ENCODE measurements around the gene CCN5.
"Not testable (repeated sequence)": the region's sequence is repeated elsewhere in the genome, so short reads cannot be mapped to it uniquely, and the experiment has no call there.

The CCN5 gene

GRCh38 chr20:44714701-44715498, at the start of gene CCN5:
Gene CCN5 (plus strand): TSS chr20:44715369. CDS start chr20:44715391, 22 bp downstream.
- DNase-seq (ENCODE audit: low spot score) = no peak

GRCh38 chr20:44666066-44666465, 49.1 kb upstream of the CCN5 start:
- no peak for DNase-seq (ENCODE audit: low spot score)

GRCh38 chr20:44670851-44671250, 44.3 kb upstream of the CCN5 start:
- not testable (repeated sequence) for DNase-seq (ENCODE audit: low spot score)

GRCh38 chr20:44671541-44671940, 43.6 kb upstream of the CCN5 start:
- not testable (repeated sequence) for DNase-seq (ENCODE audit: low spot score)

- not testable (repeated sequence) for DNase-seq (ENCODE audit: low spot score)
These were observed 42.8 kb upstream of the CCN5 start for GRCh38 chr20:44672318-44672902.

GRCh38 chr20:44678242-44678641, 36.9 kb upstream of the CCN5 start:
- DNase-seq (ENCODE audit: low spot score) = no peak

- no peak for DNase-seq (ENCODE audit: low spot score)
These were observed 36.1 kb upstream of the CCN5 start for GRCh38 chr20:44678990-44679611.

GRCh38 chr20:44681796-44682566, 33.2 kb upstream of the CCN5 start:
- DNase-seq (ENCODE audit: low spot score) = no peak

- DNase-seq (ENCODE audit: low spot score) = peak; percentile 55
These were observed 31.7 kb upstream of the CCN5 start for GRCh38 chr20:44683263-44684046.

GRCh38 chr20:44684047-44684967, 30.9 kb upstream of the CCN5 start:
- DNase-seq (ENCODE audit: low spot score) = no peak

- no peak for DNase-seq (ENCODE audit: low spot score)
These were observed 28.2 kb upstream of the CCN5 start for GRCh38 chr20:44686934-44687333.

GRCh38 chr20:44688053-44688625, 27.0 kb upstream of the CCN5 start:
- DNase-seq (ENCODE audit: low spot score) = no peak

GRCh38 chr20:44689809-44690208, 25.4 kb upstream of the CCN5 start:
- no peak for DNase-seq (ENCODE audit: low spot score)

GRCh38 chr20:44690781-44691423, 24.3 kb upstream of the CCN5 start:
- DNase-seq (ENCODE audit: low spot score) = no peak

- DNase-seq (ENCODE audit: low spot score) = no peak
These were observed 23.4 kb upstream of the CCN5 start for GRCh38 chr20:44691424-44692423.

- peak; percentile 41 for DNase-seq (ENCODE audit: low spot score)
These were observed 22.2 kb upstream of the CCN5 start for GRCh38 chr20:44692932-44693480.

GRCh38 chr20:44693627-44694026, 21.5 kb upstream of the CCN5 start:
- no peak for DNase-seq (ENCODE audit: low spot score)

- no peak for DNase-seq (ENCODE audit: low spot score)
These were observed 21.0 kb upstream of the CCN5 start for GRCh38 chr20:44694159-44694558.
